ENCODE results near the gene FOXR1.

GRCh38 chr11:118973985-118974384, 2.4 kb downstream of the FOXR1 start:
- TF ChIP-seq CTCF (IDR thresholded peaks at IDR 0.05) (no peak), EP300 (IDR thresholded peaks at IDR 0.05) (no peak), POLR2AphosphoS5 (IDR thresholded peaks at IDR 0.05) (no peak), POLR2A (IDR thresholded peaks at IDR 0.05) (no peak)
